ENCODE results near the gene RMND5A. TPM values are rescaled to one million over a fixed set of nuclear protein-coding genes. Genes with fewer than 3 reads are reported as not detected.
A peak's percentile ranks its signal among the peaks of the same experiment; 100 is the strongest.
"Not testable (repeated sequence)": the region's sequence is repeated elsewhere in the genome, so short reads cannot be mapped to it uniquely, and the experiment has no call there.

RMND5A gene
- 10 to 100 TPM; 18.5 to 24.2 (median 21.2) TPM for polyA plus RNA-seq (ENCODE audit: low read depth in 6 of 6)

- Mint-ChIP-seq H3K4me1 (peaks cover 0 to 12% (median 8%) of the 10 kb centered on the region in 3 donors), H3K27ac (peak within 1 kb of the TSS; percentile 50 to 88 (median 77)), H3K4me3 (peak within 1 kb of the TSS; percentile 77 to 93 (median 84))
- DNase-seq (peak; percentile 94), ATAC-seq (ENCODE audit: low read depth in 2 of 2) (peak; percentile 82 to 83)
- not testable (repeated sequence) for H3K9me3 Mint-ChIP-seq, H3K36me3 Mint-ChIP-seq, H3K27me3 Mint-ChIP-seq
Measured at GRCh38 chr2:86719637-86720539, at the start of gene RMND5A. Gene RMND5A, plus strand, starts transcription at chr2:86720291. Its CDS starts 377 bp downstream, at chr2:86720668.

- no peak overlapping the region for H3K4me3 Mint-ChIP-seq
- H3K9me3 Mint-ChIP-seq, result peaks cover 0 to 14% (median 7%) of the 10 kb centered on the region in 7 donors
- H3K36me3 Mint-ChIP-seq, result peaks cover 5% of the 10 kb centered on the region in 2 donors
- no peaks in the 10 kb centered on the region for H3K27me3 Mint-ChIP-seq
- ATAC-seq (ENCODE audit: low read depth in 2 of 2) (no peak), DNase-seq (no peak)
- H3K4me1 Mint-ChIP-seq, result no peaks in the 10 kb centered on the region
- H3K27ac Mint-ChIP-seq, result no peak overlapping the region
Measured at GRCh38 chr2:86671337-86671981, 48.6 kb upstream of the RMND5A start.

GRCh38 chr2:86672027-86672545, 48.0 kb upstream of the RMND5A start:
- peaks cover 0 to 13% (median 3%) of the 10 kb centered on the region in 7 donors for H3K9me3 Mint-ChIP-seq
- H3K4me1 Mint-ChIP-seq, result no peaks in the 10 kb centered on the region
- H3K27me3 Mint-ChIP-seq, result no peaks in the 10 kb centered on the region
- ATAC-seq (ENCODE audit: low read depth in 2 of 2) (no peak), DNase-seq (no peak)
- peaks cover 0 to 5% of the 10 kb centered on the region in 2 donors for H3K36me3 Mint-ChIP-seq
- no peak overlapping the region for H3K4me3 Mint-ChIP-seq
- H3K27ac Mint-ChIP-seq, result no peak overlapping the region

GRCh38 chr2:86673011-86673410, 47.1 kb upstream of the RMND5A start:
- Mint-ChIP-seq H3K9me3 (peaks cover 0 to 7% (median 1%) of the 10 kb centered on the region in 7 donors), H3K27me3 (no peaks in the 10 kb centered on the region), H3K36me3 (peaks cover 0 to under 1% of the 10 kb centered on the region in 2 donors), H3K27ac (no peak overlapping the region), H3K4me1 (peaks cover 0 to 2% (median 0%) of the 10 kb centered on the region in 3 donors), H3K4me3 (no peak overlapping the region)
- DNase-seq, result no peak
- no peak for ATAC-seq (ENCODE audit: low read depth in 2 of 2)

GRCh38 chr2:86673986-86674670, 46.0 kb upstream of the RMND5A start:
- Mint-ChIP-seq H3K9me3 (no peaks in the 10 kb centered on the region), H3K4me1 (peaks cover 0 to 6% (median 0%) of the 10 kb centered on the region in 3 donors), H3K36me3 (no peaks in the 10 kb centered on the region), H3K27ac (peak overlapping the region in 2 of 6 donors; percentile 24 to 34), H3K27me3 (no peaks in the 10 kb centered on the region), H3K4me3 (no peak overlapping the region)
- ATAC-seq (ENCODE audit: low read depth in 2 of 2), result no peak
- no peak for DNase-seq

GRCh38 chr2:86675104-86675503, 45.0 kb upstream of the RMND5A start:
- H3K4me3 Mint-ChIP-seq, result no peak overlapping the region
- no peaks in the 10 kb centered on the region for H3K27me3 Mint-ChIP-seq
- DNase-seq (no peak), ATAC-seq (ENCODE audit: low read depth in 2 of 2) (no peak)
- peaks cover 0 to 6% (median 0%) of the 10 kb centered on the region in 3 donors for H3K4me1 Mint-ChIP-seq
- no peaks in the 10 kb centered on the region for H3K36me3 Mint-ChIP-seq
- no peak overlapping the region for H3K27ac Mint-ChIP-seq
- no peaks in the 10 kb centered on the region for H3K9me3 Mint-ChIP-seq

GRCh38 chr2:86675511-86676015, 44.5 kb upstream of the RMND5A start:
- no peaks in the 10 kb centered on the region for H3K9me3 Mint-ChIP-seq
- H3K36me3 Mint-ChIP-seq, result no peaks in the 10 kb centered on the region
- DNase-seq (no peak), ATAC-seq (ENCODE audit: low read depth in 2 of 2) (no peak)
- peaks cover 0 to 6% (median 0%) of the 10 kb centered on the region in 3 donors for H3K4me1 Mint-ChIP-seq
- H3K27me3 Mint-ChIP-seq, result no peaks in the 10 kb centered on the region
- H3K4me3 Mint-ChIP-seq, result no peak overlapping the region
- peak overlapping the region in 1 of 6 donors; percentile 91 for H3K27ac Mint-ChIP-seq

- Mint-ChIP-seq H3K27me3 (no peaks in the 10 kb centered on the region), H3K9me3 (no peaks in the 10 kb centered on the region), H3K27ac (no peak overlapping the region), H3K4me1 (peaks cover 0 to 6% (median 0%) of the 10 kb centered on the region in 3 donors), H3K4me3 (no peak overlapping the region), H3K36me3 (no peaks in the 10 kb centered on the region)
- DNase-seq (no peak), ATAC-seq (ENCODE audit: low read depth in 2 of 2) (no peak)
Measured at GRCh38 chr2:86677816-86678215, 42.3 kb upstream of the RMND5A start.

GRCh38 chr2:86679036-86679435, 41.1 kb upstream of the RMND5A start:
- no peaks in the 10 kb centered on the region for H3K27me3 Mint-ChIP-seq
- no peaks in the 10 kb centered on the region for H3K9me3 Mint-ChIP-seq

GRCh38 chr2:86685351-86685750, 34.7 kb upstream of the RMND5A start:
- peaks cover 0 to 4% of the 10 kb centered on the region in 2 donors for H3K36me3 Mint-ChIP-seq
- peak overlapping the region in 1 of 6 donors; percentile 49 for H3K27ac Mint-ChIP-seq
- DNase-seq, result no peak
- H3K4me1 Mint-ChIP-seq, result no peaks in the 10 kb centered on the region
- H3K27me3 Mint-ChIP-seq, result no peaks in the 10 kb centered on the region
- no peak overlapping the region for H3K4me3 Mint-ChIP-seq
- H3K9me3 Mint-ChIP-seq, result no peaks in the 10 kb centered on the region
- ATAC-seq (ENCODE audit: low read depth in 2 of 2), result no peak

More at GRCh38 chr2:86679036-86679435, 41.1 kb upstream of the RMND5A start:
- Mint-ChIP-seq H3K4me3 (no peak overlapping the region), H3K36me3 (no peaks in the 10 kb centered on the region), H3K27ac (no peak overlapping the region), H3K4me1 (peaks cover 0 to 6% (median 0%) of the 10 kb centered on the region in 3 donors)
- DNase-seq (no peak), ATAC-seq (ENCODE audit: low read depth in 2 of 2) (no peak)

GRCh38 chr2:86686460-86686859, 33.6 kb upstream of the RMND5A start:
- Mint-ChIP-seq H3K27ac (no peak overlapping the region), H3K36me3 (peaks cover 0 to 4% of the 10 kb centered on the region in 2 donors), H3K9me3 (no peaks in the 10 kb centered on the region), H3K4me1 (no peaks in the 10 kb centered on the region), H3K27me3 (no peaks in the 10 kb centered on the region), H3K4me3 (no peak overlapping the region)
- no peak for DNase-seq
- ATAC-seq (ENCODE audit: low read depth in 2 of 2), result no peak

GRCh38 chr2:86686905-86687304, 33.2 kb upstream of the RMND5A start:
- peaks cover 0 to 3% (median 0%) of the 10 kb centered on the region in 7 donors for H3K9me3 Mint-ChIP-seq

More at GRCh38 chr2:86686905-86687304, 33.2 kb upstream of the RMND5A start:
- Mint-ChIP-seq H3K27ac (no peak overlapping the region), H3K4me1 (no peaks in the 10 kb centered on the region), H3K27me3 (no peaks in the 10 kb centered on the region), H3K4me3 (no peak overlapping the region), H3K36me3 (peaks cover 0 to 4% of the 10 kb centered on the region in 2 donors)
- no peak for ATAC-seq (ENCODE audit: low read depth in 2 of 2)
- DNase-seq, result no peak
